HG02623 (cell line): ENCODE measurements around the gene SOCS6.
"Not testable (repeated sequence)": the region's sequence is repeated elsewhere in the genome, so short reads cannot be mapped to it uniquely, and the experiment has no call there.

Experiments
- ATAC-seq: cut with Tn5 transposase; IDR thresholded peaks from one replicate; pipeline ENCODE4 v1.9.1; 2021; ENCODE audit warnings: moderate library complexity; ENCODE audit not compliant: unreplicated experiment

SOCS6 gene

DNA sequence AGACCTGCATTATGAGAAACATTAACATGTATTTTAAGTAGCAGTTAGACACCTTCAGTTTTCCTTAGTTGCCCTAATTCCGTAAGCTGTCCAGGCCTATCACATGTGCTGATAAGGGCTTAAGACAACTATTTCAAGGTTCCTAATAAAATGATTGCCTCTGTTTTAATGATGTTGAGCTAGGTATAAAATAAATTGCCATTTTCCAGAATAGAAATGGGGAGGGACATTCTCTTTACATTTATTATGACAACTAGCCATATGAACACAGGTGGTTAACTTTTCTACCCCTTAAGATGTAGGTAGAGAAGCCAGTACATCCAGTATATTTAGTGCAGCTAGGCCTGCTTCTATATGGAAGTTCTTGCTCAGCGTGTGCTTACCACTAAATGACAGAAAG lies 65.9 kb downstream of the SOCS6 start:
- ATAC-seq: no peak

DNA sequence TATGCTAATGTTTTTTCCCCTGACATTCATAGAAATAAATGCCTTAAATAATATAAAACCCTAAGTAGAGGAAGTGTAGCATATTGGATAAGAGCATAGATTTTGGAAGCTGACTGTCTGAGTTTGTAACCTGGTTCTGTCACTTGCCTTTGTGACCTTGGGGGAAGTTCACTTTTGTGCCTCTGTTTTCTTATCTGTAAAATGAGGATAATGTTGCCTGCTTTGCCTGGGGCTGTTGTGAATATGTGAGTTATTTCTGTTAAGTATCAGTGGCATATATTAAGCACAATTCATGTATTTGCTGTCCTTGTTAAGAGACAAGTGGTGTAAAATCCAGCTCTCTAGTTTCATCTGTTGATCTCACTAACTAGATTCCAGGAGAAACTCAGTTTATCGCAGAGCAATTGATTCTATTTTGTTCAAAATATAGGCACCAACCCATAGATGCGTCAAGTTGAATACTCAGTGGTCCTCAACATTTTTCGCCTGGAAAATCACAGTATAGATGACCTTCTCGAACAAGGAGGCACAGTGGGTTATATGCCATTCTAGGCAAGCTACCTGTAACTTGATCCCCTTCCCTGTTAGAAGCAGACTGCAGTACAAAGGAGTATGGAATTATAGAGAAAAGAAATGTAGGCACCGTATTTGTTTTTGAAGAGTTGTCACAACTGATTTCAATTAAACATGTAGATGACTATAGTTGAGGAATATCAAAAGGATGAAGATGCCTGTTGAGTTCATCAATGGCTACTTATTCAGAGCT lies 67.0 kb downstream of the SOCS6 start:
- ATAC-seq: no peak

DNA sequence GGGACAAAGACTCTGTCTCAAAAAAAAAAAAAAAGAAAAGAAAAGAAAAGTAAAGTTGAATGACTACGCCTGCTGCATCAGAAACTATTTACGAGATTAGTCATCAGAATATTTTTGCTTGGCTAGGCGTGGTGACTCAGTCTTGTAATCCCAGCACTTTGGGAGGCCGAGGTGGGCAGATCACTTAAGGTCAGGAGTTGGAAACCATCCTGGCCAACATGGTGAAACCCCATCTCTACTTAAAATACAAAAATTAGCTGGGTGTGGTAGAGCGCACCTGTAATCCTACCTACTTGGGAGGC lies 69.2 kb downstream of the SOCS6 start:
- peak; percentile 76 for ATAC-seq

DNA sequence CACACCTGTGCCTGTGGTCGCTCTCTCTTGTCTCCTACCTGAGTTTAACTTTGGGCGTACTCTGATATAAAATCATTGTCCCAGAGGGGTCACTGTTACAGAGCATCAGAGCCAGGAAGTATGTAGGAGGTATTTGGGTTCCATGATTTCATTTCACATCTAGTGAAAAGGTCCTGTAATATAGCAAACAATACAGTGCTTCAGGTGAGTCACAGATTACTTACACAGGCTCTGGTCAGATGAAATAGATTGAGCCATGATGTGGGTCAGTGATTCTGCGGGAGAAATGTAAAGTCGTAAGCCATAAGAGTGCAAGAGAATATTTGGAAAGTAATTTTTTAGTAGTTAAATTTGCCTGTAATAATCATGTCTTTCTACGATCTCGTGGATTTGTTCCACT lies 70.2 kb downstream of the SOCS6 start:
- no peak for ATAC-seq

DNA sequence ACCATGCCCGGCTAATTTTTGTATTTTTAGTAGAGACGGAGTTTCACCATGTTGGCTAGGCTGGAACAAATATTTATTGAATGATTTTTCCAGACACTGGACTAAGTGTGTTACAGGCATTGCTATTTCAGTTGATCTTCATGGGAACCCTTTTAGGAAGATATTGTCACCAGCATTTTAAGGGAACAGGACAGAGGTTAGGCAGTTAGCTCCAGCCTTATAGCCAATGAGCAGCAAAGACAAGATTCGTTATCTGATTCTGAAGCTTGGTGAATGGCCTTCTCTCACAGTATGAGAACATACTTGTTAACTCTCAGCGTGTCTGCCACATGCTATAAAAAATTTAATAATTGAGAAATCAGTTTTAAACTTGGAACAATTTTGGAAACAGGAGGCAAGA lies 73.4 kb downstream of the SOCS6 start:
- no peak for ATAC-seq

DNA sequence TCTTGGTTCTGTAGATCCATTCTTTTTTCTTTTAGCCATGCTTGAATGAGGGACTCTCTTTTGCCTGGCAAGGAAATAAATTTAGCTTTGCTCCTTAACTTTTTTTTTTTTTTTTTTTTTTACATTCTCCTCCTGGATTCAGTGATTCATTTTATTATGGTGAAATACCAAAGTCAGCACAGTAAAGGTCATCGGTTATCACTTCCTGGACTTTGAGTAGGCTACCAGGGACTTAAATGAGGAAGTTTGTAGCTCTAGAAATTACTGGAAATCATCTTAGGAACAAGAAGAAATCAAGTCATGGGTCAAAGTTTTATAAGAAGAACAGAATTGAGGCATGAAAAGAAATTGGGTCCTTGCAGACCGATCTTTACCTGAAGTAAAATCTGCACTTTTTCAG lies 75.0 kb downstream of the SOCS6 start:
- no peak for ATAC-seq

DNA sequence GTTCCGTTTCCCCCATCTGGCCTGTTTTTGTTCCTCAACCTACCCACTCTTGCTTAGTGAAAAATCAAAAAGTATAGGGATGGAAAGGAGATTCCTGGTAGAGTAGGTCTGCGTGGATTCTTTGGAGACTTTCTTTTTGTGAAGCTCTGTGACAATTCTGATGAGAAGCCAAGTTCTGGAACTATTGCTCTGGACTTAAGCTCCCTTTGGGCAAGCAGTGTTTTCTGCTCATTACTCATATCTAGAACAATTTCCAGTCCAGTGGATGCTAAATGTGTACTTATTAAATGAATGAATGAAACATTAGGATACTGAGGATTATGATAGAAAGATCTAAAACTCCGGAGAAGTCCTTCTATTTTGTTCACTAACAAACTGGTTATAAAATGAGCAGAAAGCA lies 76.5 kb downstream of the SOCS6 start:
- ATAC-seq: no peak

DNA sequence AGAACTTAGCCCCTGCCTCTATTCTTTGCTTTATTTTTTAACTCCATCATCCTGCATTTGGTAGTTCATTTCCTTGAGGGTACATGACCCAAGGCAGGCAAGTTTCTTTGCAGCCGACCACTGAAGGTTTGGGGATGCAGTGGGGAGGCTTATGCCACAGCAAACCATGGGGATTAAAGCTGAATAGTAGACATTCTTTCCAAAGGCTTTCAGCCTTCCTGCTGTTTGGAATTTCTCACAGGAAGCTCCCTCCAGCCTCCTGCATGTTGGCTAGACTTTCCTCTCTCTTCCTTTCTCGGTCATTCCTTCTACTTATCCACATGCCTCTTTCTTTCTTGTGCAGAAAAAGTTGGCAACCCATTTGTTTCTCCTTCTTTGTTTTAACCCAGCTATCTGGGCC lies 77.3 kb downstream of the SOCS6 start:
- ATAC-seq: no peak

DNA sequence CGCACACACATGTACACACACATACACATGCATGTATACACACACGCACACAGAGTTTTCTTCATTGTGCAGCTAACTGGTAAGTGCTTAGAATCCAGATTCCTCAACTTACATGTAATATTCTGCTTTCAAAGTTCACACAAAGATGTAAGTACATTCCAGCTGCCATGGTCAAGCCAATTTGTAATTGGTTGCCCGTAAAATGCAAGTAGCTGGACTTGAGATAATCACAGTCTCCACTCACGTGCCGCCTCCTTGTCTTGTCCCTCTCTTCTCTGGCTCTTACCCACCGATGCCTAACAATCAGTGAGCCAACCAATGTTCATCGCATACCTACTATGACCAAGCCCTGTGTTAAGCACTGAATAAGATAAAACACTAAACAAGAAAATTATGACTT lies 77.8 kb downstream of the SOCS6 start:
- ATAC-seq: no peak

DNA sequence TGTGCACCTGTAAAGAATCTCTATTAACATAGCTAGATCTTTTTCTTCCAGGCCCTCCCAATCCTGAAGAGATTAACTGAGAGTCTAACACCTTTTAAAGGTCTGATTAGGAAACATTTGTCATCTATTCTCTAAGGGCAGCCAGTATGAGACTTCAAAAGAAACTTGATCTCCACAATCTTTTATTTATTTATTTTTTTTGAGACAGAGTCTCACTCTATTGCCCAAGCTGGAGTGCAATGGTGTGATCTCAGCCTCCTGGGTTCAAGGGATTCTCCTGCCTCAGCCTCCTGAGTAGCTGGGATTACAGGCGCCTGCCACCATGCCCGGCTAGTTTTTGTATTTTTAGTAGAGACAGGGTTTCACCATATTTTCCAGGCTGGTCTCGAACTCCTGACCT lies 78.5 kb downstream of the SOCS6 start:
- not testable (repeated sequence) for ATAC-seq

DNA sequence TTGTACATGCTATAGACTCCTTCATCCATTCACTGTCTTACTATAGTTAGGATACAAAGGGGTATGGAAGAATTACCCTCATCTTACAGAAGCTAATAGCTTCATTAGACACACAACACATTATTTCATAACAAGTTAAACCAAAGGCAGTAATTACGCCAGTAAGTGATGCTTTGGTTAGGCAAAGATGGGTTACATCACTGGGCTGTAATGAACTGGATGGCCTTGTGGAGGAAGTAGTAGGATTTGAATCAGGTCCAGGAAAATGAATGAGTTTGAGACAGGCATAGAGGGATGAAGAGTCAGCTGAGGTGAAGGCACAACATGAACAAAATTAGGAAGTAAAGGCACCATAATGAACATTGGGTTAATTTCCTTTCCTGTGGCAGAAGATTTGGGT lies 80.1 kb downstream of the SOCS6 start:
- ATAC-seq: no peak

DNA sequence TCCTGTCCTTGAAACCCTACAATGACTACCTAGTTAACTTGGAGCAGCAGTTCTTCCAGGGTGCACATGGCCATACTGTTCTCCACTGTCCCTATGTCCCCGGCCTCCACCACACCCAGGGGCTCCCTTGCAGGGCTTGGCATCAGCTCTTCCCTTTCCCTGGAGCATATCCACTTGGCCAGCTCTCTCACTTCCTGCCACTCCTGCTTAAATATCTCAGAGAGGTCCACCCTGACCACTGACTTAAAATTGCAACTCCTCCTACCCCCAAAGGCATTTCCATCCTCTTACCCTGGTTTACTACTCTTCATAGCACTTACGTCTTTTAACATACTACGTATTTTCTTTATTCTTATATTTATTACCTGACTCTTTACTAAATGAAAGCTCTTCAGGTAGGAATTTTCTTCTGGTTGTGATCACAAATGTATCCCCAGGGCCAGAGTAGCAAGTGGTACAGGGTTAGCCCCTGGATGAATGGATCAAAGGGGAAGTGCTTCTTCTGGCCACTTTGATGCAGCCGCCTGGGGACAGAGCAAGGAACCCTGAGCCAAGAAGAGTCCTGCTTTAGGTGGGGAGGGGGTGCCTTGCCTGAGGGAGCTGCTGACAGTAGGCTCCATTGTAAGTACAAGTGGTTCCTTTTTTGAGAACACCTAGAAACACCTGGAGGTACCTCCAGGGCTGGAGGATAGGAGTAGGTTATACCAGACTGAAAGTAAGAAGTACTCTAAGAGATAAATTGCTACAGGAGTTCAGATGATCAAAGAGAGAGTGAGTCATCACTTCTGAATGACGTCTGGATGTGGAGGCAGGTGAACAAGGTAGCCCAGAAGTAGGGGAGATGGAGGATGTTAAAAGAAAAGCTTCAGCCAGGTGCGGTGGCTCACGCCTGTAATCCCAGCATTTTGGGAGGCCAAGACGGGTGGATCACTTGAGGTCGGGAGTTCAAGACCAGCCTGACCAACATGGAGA lies 82.2 kb downstream of the SOCS6 start:
- ATAC-seq: no peak

DNA sequence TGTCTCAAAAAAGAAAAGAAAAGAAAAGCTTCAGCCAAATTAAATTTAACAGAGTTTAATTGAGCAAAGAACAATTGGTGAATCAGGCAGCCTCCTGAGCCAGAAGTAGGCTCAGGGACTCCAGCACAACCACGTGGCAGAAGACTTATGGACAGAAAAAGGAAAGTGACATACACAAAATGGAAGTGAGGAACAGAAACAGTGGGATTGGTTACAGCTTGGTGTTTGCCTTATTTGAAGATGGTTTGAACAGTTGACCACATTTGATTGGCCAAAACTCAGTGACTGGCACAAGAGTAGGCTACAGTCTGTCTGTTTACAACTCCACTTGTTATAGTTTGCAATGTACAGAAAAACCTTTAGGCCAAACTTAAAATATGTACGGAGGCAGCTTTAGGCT lies 83.1 kb downstream of the SOCS6 start:
- ATAC-seq: no peak

DNA sequence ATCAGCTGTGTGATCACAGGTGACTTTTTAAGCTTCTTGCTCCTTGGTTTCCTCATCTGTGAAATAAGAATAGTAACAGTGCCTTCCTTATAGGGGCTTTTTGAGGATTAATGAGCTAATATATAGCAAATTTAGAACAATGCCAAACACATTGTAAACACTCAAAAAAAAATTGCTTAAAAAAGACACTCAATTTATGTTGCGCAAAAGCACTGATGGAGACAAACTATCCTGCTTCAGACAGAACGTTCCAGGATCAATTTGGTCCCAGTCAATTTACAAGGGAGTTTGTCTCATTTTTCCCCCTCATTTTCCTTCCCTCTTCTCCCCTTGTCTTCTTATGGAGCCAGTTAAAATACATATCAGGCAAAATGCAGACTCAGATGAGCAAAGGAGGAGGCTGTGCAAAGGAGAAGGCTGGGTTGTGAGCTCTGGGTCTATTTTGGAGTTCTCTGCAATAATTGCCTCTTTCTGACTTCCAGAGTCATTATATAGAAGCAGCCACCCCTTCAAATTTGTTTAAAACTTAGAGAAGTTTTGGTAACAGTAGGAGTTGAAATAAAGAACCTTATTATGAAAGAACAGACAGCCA lies 83.7 kb downstream of the SOCS6 start:
- ATAC-seq: no peak

DNA sequence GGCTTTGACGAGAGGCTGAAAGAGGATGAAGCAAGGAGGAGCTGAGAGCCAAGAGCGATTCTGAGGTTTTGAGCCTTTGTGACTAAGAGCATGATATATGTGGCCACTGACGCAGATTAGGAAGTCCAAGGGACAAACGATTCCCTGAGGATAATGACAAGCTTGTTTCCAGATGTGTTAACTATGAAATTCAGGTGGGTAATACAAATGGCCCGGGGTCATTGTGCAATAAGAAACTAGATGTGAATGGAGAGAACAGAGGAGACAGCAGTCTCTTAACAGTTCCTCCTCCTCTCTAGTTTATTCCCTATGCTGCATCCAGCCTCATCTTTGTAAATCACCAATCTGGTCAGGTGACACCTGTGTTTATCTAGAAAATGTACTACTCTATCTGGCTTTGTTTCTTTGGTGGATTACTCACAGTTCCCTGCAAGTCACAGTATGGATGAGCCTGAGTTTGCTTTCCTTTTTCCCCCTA lies 84.2 kb downstream of the SOCS6 start:
- ATAC-seq: no peak

DNA sequence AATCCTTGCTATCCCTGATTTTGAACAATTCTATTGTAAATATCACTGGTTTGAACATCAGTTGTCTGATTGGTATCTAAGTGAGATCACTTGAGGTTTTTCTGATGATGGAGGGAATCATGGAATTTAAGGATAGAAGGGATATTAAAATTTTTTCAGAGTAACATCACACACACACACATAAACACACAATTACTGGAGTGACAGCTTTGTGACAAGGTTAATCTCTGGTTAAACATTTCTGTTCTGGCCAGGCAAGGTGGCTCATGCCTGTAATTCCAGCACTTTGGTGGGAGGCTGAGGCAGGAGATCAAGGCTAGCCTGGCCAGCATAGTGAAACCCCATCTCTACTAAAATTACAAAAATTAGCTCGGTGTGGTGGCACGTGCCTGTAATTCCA lies 85.3 kb downstream of the SOCS6 start:
- no peak for ATAC-seq

DNA sequence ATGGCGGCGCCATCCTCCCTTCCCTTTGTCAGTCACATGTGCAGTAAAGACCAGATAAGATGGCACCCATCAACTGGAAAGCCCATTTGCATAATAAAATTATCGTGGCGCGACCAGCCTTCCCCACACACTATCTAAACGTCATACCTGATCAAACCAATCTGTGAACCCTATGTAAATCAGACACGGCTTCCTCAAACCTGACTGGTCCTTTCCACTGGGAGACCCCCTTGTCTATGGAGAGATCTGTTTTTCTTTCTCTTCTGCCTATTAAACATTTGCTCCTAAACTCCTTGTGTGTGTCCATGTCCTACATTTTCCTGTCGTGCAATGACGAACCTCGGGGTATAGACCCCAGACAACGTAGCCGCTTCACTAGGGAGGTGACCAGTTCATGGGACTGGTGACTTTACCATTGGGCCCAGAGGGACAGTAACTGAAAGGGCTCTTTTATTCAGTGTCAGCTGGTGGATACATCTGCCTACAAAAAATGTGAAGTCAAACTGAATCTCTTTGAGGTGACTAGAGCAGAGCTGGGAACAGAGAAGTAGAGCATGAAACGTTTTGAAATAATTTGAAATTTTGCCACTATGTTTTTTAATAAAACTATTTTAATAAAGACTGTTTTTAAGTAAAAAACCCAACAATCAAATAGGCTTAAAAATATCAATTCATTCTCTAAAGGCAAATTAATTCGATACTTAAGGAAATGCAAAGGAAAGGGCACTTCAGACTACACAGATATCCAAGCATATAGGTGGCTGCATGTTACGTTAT lies 87.5 kb downstream of the SOCS6 start:
- no peak for ATAC-seq

DNA sequence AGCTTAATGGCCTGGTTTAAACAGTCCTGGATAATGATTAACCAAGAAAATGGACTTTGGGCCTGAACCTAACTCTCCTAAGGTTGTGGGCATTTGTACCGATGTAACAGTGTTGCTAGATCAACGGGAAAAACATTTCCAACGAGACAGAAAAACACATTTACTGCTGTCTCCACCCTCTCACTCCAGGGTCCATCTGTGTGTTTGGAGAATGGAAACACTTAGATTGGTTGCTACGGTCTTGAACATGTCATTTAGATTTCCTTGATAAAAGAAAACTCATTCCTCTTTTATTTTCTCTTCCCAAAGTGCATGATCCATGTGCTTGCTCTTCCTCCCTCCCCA lies 88.0 kb downstream of the SOCS6 start:
- ATAC-seq: no peak

DNA sequence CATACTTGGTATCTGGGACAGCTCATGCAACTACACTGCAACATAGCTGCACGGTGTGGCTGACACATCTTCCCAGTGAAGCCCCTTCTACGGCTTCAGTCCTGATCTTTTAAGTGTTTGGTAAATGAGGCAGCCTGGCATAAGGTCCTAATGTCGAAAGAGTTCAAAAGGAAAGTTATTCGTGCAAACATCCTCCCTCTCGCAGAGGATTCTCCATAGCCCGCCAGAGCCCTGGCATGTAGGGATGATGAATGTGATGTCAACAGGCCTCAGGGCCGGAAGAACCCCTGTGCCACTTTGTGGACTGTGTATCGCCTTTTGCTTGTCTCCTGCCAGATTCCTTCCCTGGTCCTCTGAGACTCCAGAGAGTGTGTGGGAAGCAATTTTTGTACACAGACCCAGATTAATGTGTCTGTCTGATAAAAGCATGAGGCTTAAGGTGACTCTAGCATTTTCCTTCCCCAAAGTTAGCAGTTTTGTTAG lies 88.5 kb downstream of the SOCS6 start:
- no peak for ATAC-seq

DNA sequence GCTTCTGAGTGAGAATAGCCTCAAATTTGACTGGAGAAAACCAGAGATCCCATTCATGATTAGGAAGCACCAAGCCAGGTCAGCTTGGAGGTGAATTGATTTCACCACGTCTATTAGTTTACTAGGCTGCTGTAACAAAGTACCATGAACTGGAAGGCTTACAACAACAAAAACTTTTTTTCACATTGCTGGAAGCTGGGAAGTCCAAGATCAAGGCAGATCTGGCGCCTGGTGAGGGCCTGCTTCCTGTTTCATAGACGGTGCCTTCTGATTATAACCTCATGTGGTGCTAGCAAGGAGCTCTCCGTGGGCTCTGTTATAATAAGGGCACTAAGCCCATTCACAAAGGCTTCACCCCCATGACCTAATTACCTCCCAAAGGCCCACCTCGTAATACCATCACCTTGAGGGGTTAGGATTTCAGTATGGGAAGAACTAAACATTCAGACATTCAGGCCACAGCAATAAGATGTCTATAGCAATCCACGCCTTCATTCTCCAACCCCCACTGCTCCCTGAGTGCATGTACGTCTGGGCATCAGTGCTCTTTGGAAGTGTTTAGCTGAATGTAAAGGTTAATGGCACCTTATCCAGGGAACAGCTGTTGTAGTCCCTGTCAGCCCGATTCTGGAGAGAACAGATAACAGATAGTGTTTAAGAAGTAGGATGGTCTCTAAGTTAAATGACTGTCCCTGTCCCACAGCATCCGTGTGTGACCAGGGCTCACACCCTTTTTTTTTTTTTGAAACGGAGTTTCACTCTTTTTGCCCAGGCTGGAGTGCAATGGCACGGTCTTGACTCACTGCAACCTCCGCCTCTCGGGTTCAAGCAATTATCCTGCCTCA lies 89.2 kb downstream of the SOCS6 start:
- no peak for ATAC-seq
